GM12873 (cell line): ENCODE measurements around the gene PCDHB1.

Experiments used
- TF ChIP-seq, protein P1 (sequence below): IDR thresholded peaks from 2 replicates; pipeline ENCODE4 v1.5.1; 2012; ENCODE audit warnings: low read depth, mild to moderate bottlenecking, moderate library complexity, low read length, control low read depth; ENCODE audit not compliant: insufficient read depth; ENCODE audit errors: missing control alignments

The PCDHB1 gene

GRCh38 chr5:141039517-141039916, 11.7 kb upstream of the PCDHB1 start:
- TF ChIP-seq, protein P1, sequence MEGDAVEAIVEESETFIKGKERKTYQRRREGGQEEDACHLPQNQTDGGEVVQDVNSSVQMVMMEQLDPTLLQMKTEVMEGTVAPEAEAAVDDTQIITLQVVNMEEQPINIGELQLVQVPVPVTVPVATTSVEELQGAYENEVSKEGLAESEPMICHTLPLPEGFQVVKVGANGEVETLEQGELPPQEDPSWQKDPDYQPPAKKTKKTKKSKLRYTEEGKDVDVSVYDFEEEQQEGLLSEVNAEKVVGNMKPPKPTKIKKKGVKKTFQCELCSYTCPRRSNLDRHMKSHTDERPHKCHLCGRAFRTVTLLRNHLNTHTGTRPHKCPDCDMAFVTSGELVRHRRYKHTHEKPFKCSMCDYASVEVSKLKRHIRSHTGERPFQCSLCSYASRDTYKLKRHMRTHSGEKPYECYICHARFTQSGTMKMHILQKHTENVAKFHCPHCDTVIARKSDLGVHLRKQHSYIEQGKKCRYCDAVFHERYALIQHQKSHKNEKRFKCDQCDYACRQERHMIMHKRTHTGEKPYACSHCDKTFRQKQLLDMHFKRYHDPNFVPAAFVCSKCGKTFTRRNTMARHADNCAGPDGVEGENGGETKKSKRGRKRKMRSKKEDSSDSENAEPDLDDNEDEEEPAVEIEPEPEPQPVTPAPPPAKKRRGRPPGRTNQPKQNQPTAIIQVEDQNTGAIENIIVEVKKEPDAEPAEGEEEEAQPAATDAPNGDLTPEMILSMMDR = no peak

DNA sequence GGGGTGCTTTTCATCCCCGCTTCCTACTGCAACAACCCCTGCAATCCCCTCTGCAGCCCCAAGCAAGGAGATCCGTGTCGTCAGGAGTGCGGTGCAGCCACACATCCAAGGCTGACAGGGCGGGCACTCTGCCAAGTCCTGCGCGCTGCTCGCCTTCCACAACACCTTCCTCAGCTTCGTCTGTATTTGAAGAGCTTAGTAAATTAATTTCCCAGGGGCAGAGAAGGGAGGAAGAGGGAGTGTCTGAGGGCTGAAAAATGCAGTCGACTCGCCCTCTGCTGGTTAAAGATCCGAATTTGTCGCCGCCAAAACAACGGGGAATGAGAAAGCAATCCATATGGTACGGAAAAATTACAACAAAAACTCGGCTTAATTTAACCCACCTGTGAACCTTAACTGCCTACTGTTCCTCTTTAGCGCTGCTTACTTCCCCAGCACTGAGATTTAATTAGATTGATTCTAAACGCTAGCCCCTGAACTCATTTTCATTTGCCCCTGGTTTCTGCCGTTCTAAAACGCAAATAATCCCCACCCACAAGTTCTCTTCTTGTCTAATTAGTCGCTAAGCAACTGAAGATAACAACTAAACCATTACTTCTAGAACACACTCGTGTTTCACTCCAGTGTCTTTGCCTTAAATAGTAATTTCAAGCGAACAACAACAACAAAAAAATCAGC, 10.9 kb upstream of the PCDHB1 start:
- TF ChIP-seq, protein P1 = no peak

- TF ChIP-seq, protein P1 = peak; percentile 49
Measured at GRCh38 chr5:141040771-141041426, 10.3 kb upstream of the PCDHB1 start.

GRCh38 chr5:141041427-141041785, 9.8 kb upstream of the PCDHB1 start:
- TF ChIP-seq, protein P1 = no peak

DNA sequence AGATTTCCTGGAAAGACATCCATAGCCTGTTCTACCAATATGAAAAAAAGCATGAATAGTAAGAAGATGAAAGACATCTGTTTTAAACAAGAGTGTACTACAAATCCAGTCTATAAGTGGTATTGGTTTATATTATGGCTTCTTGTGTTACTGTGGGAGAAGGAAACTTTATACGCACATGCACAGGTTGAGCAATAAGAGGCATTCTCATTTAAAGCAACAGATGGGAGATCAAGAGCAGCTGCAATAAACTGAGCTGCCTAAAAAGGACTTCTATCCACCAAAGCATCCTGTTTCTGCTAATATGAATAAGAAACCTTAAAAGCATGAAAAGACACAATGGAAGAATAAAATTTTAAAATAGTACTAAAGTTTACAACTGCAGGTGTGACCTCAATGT, 8.6 kb upstream of the PCDHB1 start:
- TF ChIP-seq, protein P1 = no peak

- TF ChIP-seq, protein P1 = no peak
Measured at GRCh38 chr5:141051521-141051866, 320 bp downstream of the PCDHB1 start.

GRCh38 chr5:141077826-141078225, 26.7 kb downstream of the PCDHB1 start:
- TF ChIP-seq, protein P1 = no peak
